Kidney capillary endothelial cell (primary cell): ENCODE data around the gene PITX3.

Source experiments
- DNase-seq: peaks from one replicate; pipeline ENCODE4 v3.0.0-alpha.2; 2018; ENCODE audit warnings: low spot score

The PITX3 gene

DNA sequence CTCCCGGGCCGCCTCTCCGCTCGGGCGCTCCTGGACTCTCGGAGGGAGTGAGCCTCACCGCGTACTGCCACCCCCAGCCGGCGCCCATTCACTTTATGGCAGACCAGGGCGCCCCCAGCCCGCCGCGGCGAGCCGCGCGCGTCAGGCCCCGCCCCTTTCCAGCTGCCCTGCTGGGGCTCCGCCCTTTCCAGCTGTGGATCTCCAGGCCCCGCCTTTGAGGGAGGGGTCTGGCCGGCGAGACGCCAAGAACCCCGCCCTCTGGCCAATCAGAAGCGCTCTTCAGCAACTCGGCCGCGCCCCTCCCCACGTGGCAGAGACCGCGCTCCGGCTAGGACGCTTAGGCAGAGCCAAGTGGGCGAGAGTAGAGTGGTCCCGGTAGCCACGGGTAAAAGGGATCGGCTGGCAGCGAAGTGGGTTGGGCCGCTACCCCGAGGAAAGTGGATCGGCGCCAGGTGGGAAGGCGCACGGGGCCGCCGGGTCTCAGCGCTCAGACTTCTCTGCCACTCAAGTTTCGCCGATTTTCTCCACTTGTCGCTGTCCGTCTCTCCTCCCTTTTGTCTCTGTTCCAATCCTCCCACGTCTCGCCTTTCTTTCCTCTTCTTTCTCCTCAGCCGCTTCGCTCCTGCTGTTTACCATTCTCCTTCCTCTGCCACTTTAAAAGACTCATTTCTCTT is at the start of gene PITX3:
PITX3 (minus strand) TSS at position 69 of the 674 bp plus-strand sequence. CDS start 9,432 bp downstream, outside the sequence.
- peak; percentile 85 for DNase-seq

DNA sequence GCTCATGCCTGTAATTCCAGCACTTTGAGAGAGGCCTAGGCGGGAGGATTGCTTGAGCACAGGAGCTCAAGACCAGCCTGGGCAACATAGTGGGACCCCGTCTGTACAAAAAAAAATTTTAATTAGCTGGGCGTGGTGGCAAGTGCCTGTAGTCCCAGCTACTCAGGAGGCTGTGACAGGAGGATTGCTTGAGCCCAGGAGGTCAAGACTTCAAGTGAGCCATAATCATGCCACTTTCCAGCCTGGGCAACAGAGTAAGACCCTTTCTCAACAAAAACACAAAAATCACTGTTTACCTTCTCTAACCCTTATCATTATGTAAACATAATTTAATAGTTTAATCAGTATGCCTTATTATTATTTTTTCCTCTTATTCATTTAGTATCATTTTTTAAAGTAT is 48.5 kb upstream of the PITX3 start:
- no peak for DNase-seq

DNA sequence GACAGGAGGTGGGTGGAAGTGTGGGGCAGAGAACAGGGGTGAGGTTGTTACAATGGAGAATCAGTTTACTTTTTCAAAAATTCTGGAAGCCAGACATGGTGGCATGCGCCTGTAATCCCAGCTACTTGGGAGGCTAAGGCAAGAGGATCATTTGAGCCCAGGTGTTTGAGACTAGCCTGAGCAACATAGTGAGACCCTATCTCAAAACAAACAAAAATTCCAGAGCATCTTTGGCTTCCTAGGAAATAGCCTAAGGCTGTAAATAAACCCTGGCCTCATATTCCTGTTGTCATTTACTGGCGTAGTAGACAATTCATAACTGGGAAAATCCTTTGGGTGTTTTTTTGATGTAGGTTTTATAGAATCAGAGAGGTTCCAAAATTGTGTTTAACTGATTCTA is 48.0 kb upstream of the PITX3 start:
- no peak for DNase-seq

DNA sequence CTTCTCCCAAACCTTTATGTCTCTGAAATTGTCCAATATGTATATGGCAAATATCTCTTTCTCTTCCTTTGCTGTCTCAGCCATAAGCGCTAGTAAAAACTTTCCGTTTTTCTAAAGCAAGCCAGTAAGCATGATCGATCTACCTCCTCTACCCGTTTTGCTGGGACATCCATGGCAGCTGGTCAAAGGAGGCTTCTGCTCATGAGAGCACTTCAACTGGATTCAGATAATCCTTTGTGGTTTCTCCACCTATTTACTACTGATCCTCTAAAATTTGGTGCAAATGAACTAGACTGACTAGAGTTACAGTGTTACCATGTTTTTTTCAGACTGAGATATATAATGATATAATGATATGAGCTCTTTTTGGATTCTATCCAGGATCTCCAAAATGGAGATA is 46.7 kb upstream of the PITX3 start:
- no peak for DNase-seq

DNA sequence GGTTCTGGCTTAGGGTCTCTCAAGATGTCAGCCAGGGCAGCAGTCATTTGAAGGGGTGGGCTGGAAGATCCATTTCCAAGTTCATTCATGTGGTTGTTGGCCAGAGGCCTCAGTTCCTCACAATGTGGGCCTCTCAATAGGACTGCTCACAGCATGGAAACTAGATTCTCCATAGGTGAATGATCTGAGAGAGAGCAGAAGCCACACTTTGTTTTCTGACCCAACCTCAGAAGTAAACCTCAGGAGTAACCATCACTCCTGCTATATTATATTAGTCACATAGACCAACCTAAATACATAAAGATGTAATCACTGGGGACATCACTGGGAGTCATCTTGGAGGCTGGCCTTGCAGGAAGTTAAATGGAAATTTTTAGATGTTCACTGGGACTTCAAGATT is 46.2 kb upstream of the PITX3 start:
- DNase-seq, result no peak

DNA sequence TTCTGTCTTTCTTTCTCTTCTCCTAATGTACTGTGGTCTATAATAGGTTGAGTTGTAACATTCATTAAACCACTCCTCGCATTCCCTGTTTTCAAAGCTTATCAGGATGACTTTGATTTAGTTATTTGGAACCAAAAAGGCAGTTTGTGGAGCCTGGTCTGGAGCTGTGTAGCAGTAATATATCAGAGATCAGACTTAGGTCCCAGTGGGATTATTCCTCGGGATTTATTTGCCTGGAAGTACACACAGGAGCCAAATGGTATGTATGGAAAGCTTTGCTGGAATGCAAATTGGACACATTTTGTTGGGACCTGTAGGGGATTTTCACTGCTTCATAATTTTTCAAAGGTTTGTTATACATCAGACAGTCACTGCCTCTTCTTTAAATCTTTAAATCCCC is 44.9 kb upstream of the PITX3 start:
- DNase-seq, result no peak

DNA sequence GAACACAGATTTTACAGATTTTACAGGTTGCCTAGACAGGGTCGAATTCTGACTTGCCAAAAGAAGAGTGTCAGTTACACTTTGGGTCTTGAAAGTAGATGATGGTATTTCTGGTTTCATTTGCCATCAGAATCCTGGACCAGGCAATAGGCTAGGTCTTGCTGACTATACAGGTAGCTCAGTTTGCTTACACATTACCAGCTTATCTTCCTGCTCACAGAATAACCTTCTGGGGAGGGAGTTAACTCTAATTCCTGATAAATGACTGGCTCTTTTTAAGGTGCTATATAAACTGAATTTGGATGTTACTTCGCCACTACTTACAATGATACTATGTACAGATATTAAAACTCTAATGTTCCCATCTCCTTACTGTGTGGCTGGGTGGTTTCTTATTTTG is 43.8 kb upstream of the PITX3 start:
- no peak for DNase-seq

DNA sequence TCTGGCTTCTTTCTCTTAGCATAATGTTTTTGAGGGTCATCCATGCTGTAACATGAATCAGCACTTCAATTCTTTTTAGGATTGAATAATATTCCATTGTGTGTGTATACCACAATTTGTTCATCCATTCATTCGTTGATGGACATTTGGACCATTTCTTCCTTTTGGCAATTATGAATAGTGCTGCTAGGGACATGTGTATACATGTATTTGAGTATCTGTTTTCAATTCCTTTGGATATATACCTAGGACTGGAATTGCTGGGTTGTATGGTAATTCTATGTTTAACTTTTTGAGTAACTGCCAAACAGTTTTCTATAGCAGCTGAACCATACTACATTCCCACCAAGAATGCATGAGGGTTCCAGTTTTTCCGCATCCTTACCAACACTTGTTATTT is 43.2 kb upstream of the PITX3 start:
- no peak for DNase-seq

DNA sequence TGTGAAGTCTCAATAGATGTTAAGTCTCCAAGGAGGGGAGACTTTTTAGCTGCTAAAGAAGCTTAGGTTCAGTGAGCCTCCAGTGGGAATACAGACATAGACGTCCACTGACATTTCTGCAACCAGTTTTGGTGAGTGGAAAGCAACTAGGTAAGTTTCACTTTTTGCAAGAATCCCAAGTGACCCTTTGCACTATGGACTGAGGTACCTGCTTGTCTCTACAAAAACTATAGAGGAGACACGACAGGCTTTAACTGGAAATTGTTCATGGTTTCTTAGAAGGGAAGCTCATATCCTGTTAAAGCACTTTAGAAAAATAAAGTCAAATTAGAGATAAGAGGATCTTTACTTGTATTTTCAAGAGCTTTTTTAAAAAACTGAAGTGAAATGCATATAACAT is 42.6 kb upstream of the PITX3 start:
- DNase-seq, result no peak

DNA sequence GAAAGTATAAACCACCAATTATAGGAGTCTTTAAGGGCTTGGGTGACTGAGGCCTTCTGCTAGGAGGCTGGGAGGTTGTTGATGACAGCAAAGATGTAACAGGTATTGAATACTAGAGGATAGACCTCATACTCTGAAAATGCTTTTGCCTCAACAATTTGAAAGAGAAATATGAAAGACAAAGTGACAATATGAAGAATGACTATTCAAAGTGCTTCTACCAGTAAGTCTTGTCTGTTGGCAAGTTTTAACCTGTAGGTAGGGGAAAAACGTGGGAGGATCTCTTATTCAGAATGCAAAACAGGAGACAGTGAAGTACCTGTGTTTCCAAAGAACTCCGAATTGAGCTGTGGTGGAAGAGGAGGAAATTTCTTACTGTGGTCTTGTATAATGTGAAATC is 42.2 kb upstream of the PITX3 start:
- DNase-seq, result no peak

DNA sequence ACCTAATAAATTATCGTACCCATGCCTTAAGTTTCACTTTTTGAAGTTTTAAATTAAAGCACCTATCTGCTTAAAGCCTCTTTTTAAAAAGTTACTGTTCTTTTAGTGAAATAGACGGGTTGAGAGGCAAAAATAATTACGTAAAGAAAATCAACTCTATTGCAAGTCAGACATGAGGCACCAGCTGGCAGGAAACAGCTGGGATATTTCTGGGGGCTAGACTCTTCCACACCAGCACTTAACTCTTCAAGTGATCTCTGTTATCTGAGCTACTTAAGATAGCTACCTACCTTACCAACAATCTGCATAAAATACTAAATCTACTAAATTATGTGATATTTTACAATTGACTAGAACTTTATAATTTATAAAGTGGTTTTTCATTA is 39.8 kb upstream of the PITX3 start:
- peak; percentile 30 for DNase-seq

DNA sequence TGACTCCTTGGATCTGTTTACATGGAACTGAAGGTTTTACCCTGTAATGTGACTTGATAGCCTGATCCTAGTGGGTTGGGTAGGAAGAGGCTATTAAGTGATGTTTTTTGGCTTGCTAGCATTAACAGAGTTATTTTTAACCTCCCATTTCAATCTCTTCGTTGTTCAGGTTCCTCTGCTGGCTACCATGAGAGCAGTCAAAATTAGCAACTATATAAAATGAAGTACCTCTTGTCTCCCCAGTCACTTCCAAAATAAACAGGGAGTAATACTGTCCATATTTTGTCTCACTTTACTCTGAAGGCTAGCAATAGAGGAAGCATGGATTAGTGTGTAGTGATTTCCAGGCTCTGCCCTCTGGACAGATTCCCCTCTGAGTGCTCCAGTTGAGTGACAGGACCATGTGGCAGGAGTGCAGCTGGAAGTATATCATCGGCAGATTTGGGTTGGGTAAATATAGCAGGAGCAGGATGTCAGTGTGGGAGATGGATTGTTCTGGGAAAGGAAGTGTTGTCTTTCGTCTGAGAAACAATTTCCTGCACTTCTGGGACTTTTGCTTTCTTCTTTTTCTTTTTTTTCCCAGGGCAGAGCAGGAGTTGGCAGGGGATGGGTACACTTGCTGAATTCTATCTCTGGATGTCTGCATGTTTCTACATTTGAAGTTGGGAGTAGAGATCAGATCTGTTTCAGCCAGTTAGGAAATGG is 39.2 kb upstream of the PITX3 start:
- peak; percentile 30 for DNase-seq

DNA sequence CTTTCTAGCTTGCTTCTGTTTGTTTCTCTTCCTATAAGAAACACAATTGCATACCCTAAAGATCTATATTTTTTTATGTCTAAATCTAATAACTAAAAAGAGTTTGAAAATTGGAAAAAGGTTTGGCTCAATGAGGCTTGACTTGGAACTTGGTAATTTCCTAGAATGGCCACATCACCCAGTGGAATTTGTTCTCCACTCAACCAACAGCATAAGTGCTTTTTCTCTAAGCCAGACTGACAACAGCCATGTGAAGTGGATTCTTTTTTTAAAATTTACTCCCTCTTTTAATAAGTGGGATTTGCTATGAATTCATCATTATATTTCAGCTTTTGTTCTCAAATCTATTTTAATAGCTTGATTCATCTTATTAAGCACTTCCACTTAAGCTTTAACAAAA is 37.8 kb upstream of the PITX3 start:
- DNase-seq, result no peak

DNA sequence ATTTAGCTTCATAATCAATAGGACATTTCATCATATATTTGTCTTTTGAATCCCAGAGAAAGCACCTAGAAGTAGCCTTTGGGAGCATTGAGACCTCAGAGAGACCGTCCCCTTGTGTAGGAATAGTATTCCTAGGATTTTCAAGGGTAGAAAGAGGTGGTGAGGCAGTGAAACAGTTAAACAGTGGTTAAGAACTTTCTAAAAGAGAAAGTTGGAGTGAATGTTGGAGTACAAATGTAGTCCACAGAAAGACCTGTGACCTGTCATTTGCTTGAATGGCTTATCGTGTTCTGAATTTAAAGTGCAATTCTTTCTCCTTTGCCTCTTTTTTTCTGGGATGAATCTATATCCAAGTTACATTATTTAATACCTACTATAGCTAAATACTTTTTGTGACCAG is 34.0 kb upstream of the PITX3 start:
- no peak for DNase-seq

DNA sequence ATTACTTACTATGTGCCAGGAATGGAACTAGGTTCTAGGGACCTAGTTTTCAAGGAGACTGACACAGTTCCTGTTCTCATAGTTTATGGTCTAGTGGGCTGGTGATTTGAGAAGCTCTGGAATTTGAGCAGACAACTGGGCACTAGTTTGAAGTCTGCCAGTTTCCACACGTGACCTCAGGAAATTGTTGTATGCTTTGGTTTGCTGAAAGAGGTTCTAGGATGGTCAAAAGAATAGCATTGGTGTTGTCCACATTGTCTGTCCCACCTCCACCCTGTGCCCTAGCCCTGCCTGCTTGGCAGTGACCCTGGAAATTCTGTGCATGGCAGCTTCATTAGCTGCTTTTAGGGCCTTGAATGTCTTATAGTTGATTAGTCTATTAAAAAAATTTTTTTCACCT is 32.8 kb upstream of the PITX3 start:
- DNase-seq, result no peak

DNA sequence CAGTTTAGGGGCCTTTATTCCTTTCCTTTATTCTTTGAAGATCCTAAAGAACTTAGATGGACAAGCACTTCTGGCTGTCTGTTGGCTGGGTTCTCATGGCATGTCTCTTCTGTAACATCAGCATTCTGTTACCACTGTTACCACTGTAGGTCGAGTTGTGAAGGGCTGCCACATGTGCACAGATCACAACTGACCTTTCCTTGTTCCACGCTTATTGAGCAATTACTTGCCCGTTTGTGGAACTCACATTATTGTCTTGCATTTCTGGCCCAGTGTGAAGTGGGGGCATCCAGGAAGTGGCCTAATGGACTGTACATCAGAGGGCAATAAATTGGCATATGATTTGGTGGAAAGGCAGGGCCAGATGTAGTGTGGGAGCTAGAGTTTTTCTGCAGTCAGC is 27.7 kb upstream of the PITX3 start:
- no peak for DNase-seq

DNA sequence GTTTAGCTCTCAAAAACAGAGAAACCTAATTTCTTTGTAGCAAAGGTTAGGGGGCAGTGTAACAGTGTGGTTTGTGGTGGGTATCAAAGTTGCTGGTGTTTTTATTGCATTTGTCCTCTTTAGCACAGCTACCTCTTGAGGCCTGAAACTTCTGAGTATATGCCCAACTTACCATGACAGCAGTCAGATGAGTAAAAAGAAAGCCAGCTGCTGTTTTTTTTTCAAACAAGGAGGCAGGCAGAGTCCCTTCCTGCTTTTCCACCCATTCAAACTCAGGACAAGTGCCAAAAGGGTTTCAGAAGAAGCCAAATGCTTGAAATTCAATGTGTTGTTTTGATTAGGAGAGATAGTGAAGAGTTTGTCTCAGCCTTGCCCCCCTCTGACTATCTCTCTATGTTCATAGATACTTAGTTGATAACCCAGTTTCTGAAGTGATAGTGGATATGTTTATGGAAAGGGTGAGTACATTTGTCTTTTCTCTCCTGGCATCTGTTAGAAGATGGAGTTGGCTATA is 27.1 kb upstream of the PITX3 start:
- DNase-seq, result no peak

DNA sequence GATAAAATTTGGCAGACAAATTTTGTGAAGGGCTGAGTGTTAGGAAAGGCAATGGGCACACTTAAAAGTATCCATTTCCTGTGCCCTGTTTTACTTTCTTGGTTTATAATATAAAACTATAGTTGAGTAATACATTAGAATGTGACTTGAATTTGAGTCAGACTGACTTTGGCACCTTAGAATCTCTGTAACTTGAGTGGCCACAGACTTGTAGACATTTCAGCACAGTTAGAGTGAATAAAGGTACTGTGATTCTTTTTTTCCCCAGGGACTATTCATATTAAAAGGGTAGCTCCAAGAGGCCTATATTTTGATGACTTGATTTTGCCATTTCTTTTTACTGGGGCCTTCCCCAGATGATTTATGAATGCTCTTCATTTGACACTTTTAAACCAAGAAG is 26.4 kb upstream of the PITX3 start:
- no peak for DNase-seq

DNA sequence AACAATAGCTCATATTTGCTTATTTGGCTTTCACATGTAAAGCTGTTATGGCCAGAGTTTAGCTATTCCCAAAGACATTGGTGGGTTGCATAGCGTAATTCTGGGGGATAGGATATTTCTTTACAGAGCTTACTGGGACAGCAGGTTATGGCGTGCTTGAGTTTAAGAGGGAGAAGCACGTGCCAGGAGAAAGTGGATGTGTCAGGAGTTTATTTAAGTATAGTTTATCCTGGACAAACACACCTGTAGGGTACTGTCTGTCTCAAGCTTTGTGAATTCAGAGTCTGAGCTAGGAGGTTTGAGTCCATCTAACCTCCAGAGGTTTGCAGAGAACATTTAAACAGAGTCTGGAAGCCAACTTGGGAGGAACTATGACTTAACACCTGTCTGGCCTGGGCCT is 25.4 kb upstream of the PITX3 start:
- no peak for DNase-seq

DNA sequence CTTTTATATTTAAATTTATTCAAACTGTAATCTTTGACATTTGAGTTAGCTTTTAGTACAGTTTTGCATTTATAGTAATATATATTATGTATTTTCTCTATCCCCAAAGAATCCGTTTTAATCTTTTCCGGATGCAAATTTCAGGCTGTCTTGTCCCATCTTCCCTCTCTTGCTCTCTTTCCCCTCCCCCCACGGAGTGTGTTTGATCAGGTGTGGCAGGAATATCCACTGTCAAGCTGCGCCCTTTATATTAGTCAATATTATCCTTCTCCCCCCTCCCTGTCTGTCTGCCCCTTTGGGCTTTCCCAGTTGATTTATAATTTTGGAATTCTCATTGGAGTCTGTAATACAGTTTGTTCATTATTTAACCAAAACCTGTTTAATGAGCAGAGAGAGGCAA is 23.1 kb upstream of the PITX3 start:
- DNase-seq, result no peak

DNA sequence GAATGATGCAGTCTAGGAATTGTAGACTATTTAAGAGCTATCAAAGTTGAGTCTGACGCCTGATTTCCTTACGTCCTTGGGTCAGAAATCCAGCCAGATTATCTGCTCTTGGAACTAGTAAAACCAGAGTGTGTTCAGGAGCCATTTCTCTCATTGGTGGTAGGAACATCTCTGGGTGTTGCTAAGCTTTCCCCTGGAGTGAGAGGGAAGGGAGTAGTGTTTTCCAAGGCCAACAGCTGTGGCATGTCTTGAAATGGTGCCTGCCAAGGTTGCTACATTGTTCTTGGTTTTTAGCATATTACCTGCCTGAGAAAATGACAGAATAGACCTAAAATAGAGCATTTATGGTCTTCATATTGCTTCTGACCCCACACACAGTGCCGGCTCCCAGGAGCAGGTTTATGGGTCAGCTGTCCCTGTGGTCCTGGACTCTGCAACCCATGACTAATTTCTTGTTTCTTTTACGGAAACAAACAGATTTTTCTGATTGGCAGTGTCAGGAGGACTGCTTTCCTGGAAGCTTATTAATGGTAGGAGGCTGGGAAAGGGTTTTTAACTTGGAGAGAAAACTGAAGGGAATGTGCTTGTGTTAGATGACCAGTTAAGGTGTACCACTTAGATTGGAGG is 21.5 kb upstream of the PITX3 start:
- no peak for DNase-seq

DNA sequence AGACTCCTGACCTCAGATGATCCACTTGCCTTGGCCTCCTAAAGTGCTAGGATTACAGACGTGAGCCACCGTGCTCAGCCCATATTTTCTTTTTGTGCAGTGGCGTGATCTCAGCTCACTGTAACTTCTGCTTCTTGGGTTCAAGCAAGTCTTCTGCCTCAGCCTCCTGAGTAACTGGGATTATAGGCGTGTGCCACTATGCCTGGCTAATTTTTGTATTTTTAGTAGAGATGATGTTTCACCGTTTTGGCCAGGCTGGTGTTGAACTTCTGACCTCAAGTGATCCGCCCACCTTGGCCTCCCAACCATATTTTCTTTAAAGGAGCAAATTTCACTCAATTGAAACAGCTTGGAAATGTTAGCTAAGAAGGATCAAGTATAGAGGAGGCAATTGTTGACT is 20.5 kb upstream of the PITX3 start:
- DNase-seq, result no peak

DNA sequence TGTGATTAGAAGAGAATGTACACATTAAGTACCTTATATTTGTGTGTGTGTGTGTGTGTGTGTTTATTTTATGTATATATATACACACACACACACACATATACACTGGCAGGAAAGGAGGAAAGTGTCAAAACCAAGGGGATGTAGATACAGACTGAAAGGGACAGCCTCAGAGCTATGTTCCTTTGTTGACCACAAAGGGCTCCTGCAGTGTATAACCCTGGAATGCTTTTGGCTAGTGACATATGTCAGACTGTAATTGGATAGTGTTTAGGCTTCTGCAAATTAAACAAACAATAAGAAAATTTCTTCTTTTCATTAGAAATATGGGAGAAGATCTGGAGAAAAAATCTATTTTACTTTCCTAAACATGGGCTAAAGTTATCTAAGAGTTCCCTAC is 19.9 kb upstream of the PITX3 start:
- no peak for DNase-seq
